WTC11 (cell line): ENCODE results near the gene CELSR2. TPM values are rescaled to one million over a fixed set of nuclear protein-coding genes. Genes with fewer than 3 reads are reported as not detected.
A peak's percentile ranks its signal among the peaks of the same experiment; 100 is the strongest.

ENCODE experiments used
- ATAC-seq: fragments of 200-7000 bp; cut with Tn5 transposase; 2 replicates; pipeline ENCODE4 v1.10.0; 2021; ENCODE audit warnings: mild to moderate bottlenecking, moderate library complexity
- CTCF ChIA-PET: fragments of 300-600 bp; sonication (Branson Sonifier 250); formaldehyde crosslinking; loops from one replicate; lab custom pipeline; 2021; ENCODE audit warnings: antibody characterized with exemption; lab: Charles Lee
- POLR2A ChIA-PET: fragments of 350-600 bp; sonication (Branson Sonifier 250); formaldehyde crosslinking; loops from one replicate; lab custom pipeline; 2021; ENCODE audit warnings: antibody characterized with exemption; lab: Charles Lee
- DNase-seq: peaks from one replicate; pipeline ENCODE4 v3.0.0; 2021; ENCODE audit warnings: low spot score
- H3K27ac Mint-ChIP-seq: 2 replicates; pipeline ENCODE4 v1.8.0; 2021; ENCODE audit warnings: mixed read lengths
- H3K27me3 Mint-ChIP-seq: 2 replicates; pipeline ENCODE4 v1.8.0; 2021; ENCODE audit warnings: low read depth, mild to moderate bottlenecking, moderate library complexity, mixed read lengths
- H3K36me3 Mint-ChIP-seq: 2 replicates; pipeline ENCODE4 v1.8.0; 2021; ENCODE audit warnings: mixed read lengths
- H3K4me1 Mint-ChIP-seq: 2 replicates; pipeline ENCODE4 v1.8.0; 2022; ENCODE audit warnings: mixed read lengths
- H3K4me3 Mint-ChIP-seq: 2 replicates; pipeline ENCODE4 v1.8.0; 2021; ENCODE audit warnings: mild to moderate bottlenecking, moderate library complexity, mixed read lengths
- H3K9me3 Mint-ChIP-seq: 2 replicates; pipeline ENCODE4 v1.8.0; 2021; ENCODE audit warnings: mixed read lengths
- ATF1 ChIP-seq: sonication (generic); formaldehyde crosslinking; IDR thresholded peaks from 2 replicates; pipeline ENCODE4 v1.8.1; 2023; ENCODE audit warnings: mild to moderate bottlenecking, moderate library complexity, missing genetic modification reagents
- CBFB ChIP-seq: sonication (generic); formaldehyde crosslinking; IDR thresholded peaks from 2 replicates; pipeline ENCODE4 v1.8.1; 2022; ENCODE audit warnings: mild to moderate bottlenecking, low read depth, missing genetic modification reagents
- CREB1 ChIP-seq: sonication (generic); formaldehyde crosslinking; IDR thresholded peaks from 2 replicates; pipeline ENCODE4 v1.8.0; 2023; ENCODE audit warnings: mild to moderate bottlenecking, missing genetic modification reagents
- GABPB1 ChIP-seq: sonication (generic); formaldehyde crosslinking; IDR thresholded peaks from 2 replicates; pipeline ENCODE4 v1.8.1; 2023; ENCODE audit warnings: mild to moderate bottlenecking, missing genetic modification reagents
- HMGA2 ChIP-seq: fragments of 250-450 bp; sonication (Bioruptor Pico); IDR thresholded peaks from 2 replicates; pipeline ENCODE4 v1.4.0; 2021; ENCODE audit warnings: mild to moderate bottlenecking, moderate library complexity
- JUN ChIP-seq: sonication (generic); formaldehyde crosslinking; IDR thresholded peaks from 2 replicates; pipeline ENCODE4 v1.8.0; 2023; ENCODE audit warnings: mild to moderate bottlenecking, missing genetic modification reagents
- KAT7 ChIP-seq: sonication (generic); formaldehyde crosslinking; IDR thresholded peaks from 2 replicates; pipeline ENCODE4 v1.8.1; 2023; ENCODE audit warnings: missing genetic modification reagents, mild to moderate bottlenecking, borderline replicate concordance
- MXD4 ChIP-seq: fragments of 250-450 bp; sonication (Bioruptor Pico); IDR thresholded peaks from 2 replicates; pipeline ENCODE4 v1.8.0; 2021; ENCODE audit warnings: mild to moderate bottlenecking, moderate library complexity, borderline replicate concordance
- MYBL2 ChIP-seq: sonication (generic); formaldehyde crosslinking; IDR thresholded peaks from 2 replicates; pipeline ENCODE4 v1.8.1; 2023; ENCODE audit warnings: mild to moderate bottlenecking, moderate library complexity, missing genetic modification reagents
- NFYB ChIP-seq: sonication (generic); formaldehyde crosslinking; conservative IDR thresholded peaks from 2 replicates; pipeline ENCODE4 v1.8.0; 2022; ENCODE audit warnings: low read depth, missing genetic modification reagents
- NR2C2 ChIP-seq: sonication (generic); formaldehyde crosslinking; IDR thresholded peaks from 2 replicates; pipeline ENCODE4 v1.8.0; 2022; ENCODE audit warnings: mild to moderate bottlenecking, missing genetic modification reagents
- PREB ChIP-seq: sonication (generic); formaldehyde crosslinking; IDR thresholded peaks from 2 replicates; pipeline ENCODE4 v1.8.1; 2022; ENCODE audit warnings: mild to moderate bottlenecking, missing genetic modification reagents, moderate library complexity, borderline replicate concordance
- RELA ChIP-seq: sonication (generic); formaldehyde crosslinking; IDR thresholded peaks from 2 replicates; pipeline ENCODE4 v1.8.1; 2022; ENCODE audit warnings: missing genetic modification reagents, mild to moderate bottlenecking, borderline replicate concordance
- SP1 ChIP-seq: sonication (generic); formaldehyde crosslinking; conservative IDR thresholded peaks from 2 replicates; pipeline ENCODE4 v1.8.1; 2022; ENCODE audit warnings: missing genetic modification reagents
- USF2 ChIP-seq: sonication (generic); formaldehyde crosslinking; IDR thresholded peaks from 2 replicates; pipeline ENCODE4 v1.8.1; 2023; ENCODE audit warnings: mild to moderate bottlenecking, missing genetic modification reagents, moderate library complexity
- ZNF219 ChIP-seq: sonication (generic); formaldehyde crosslinking; IDR thresholded peaks from 2 replicates; pipeline ENCODE4 v1.8.0; 2023; ENCODE audit warnings: missing genetic modification reagents, mild to moderate bottlenecking, borderline replicate concordance
- ZNF232 ChIP-seq: sonication (generic); formaldehyde crosslinking; IDR thresholded peaks from 2 replicates; pipeline ENCODE4 v1.8.0; 2022; ENCODE audit warnings: mild to moderate bottlenecking, missing genetic modification reagents
- ZNF263 ChIP-seq: sonication (generic); formaldehyde crosslinking; IDR thresholded peaks from 2 replicates; pipeline ENCODE4 v1.8.1; 2022; ENCODE audit warnings: low read depth, mild to moderate bottlenecking, moderate library complexity, missing genetic modification reagents
- ZNF317 ChIP-seq: sonication (generic); formaldehyde crosslinking; IDR thresholded peaks from 2 replicates; pipeline ENCODE4 v1.8.1; 2023; ENCODE audit warnings: low read depth, mild to moderate bottlenecking, moderate library complexity, missing genetic modification reagents, borderline replicate concordance
- ZNF396 ChIP-seq: fragments of 250-450 bp; sonication (Bioruptor Pico); IDR thresholded peaks from 2 replicates; pipeline ENCODE4 v1.8.0; 2021; ENCODE audit warnings: mild to moderate bottlenecking, moderate library complexity, borderline replicate concordance
- ZNF416 ChIP-seq: fragments of 250-450 bp; sonication (Bioruptor Pico); IDR thresholded peaks from 2 replicates; pipeline ENCODE4 v1.9.0; 2021; ENCODE audit warnings: mild to moderate bottlenecking, inconsistent platforms
- ZNF423 ChIP-seq: fragments of 250-450 bp; sonication (Bioruptor Pico); IDR thresholded peaks from 2 replicates; pipeline ENCODE4 v2.1.2; 2022; ENCODE audit warnings: mild to moderate bottlenecking, moderate library complexity
- total RNA-seq: library from RNA; stranded (reverse); gene quantifications from 3 replicates; pipeline ENCODE4 v1.2.3, GENCODE V29; 2021
- TF ChIP-seq, protein P1 (sequence below): fragments of 200-600 bp; IDR thresholded peaks from 2 replicates; pipeline ENCODE4 v1.8.0; 2022; ENCODE audit warnings: antibody characterized with exemption
- TF ChIP-seq, protein P2 (sequence below): sonication (generic); formaldehyde crosslinking; conservative IDR thresholded peaks from 2 replicates; pipeline ENCODE4 v1.8.1; 2022; ENCODE audit warnings: mild to moderate bottlenecking, missing genetic modification reagents
- TF ChIP-seq, protein P3 (sequence below): fragments of 250-450 bp; sonication (Bioruptor Pico); conservative IDR thresholded peaks from 2 replicates; pipeline ENCODE4 v1.9.0; 2021; ENCODE audit warnings: mild to moderate bottlenecking
- TF ChIP-seq, protein P4 (sequence below): sonication (generic); formaldehyde crosslinking; IDR thresholded peaks from 2 replicates; pipeline ENCODE4 v1.8.0; 2022; ENCODE audit warnings: mild to moderate bottlenecking, missing genetic modification reagents
- TF ChIP-seq, protein P5 (sequence below): sonication (generic); formaldehyde crosslinking; IDR thresholded peaks from 2 replicates; pipeline ENCODE4 v1.8.1; 2023; ENCODE audit warnings: mild to moderate bottlenecking, missing genetic modification reagents, moderate library complexity

CELSR2 gene
- total RNA-seq, 1 experiment from 2014 or later: 31.3 TPM

GRCh38 chr1:109239409-109240068 lies 9.8 kb upstream of the CELSR2 start (continued):
- TF ChIP-seq USF2 (CRISPR knock-in tag) (no peak), ZNF263 (CRISPR knock-in tag) (no peak), RELA (no peak), SP1 (CRISPR knock-in tag) (no peak), KAT7 (CRISPR knock-in tag) (0 out of 2 replicates have a peak, but pooled peaks have one; percentile 67), ATF1 (CRISPR knock-in tag) (no peak), HMGA2 (no peak), NR2C2 (CRISPR knock-in tag) (no peak), ZNF416 (no peak), MXD4 (CRISPR knock-in tag) (no peak), ZNF317 (CRISPR knock-in tag) (no peak)
- TF ChIP-seq, protein P1, sequence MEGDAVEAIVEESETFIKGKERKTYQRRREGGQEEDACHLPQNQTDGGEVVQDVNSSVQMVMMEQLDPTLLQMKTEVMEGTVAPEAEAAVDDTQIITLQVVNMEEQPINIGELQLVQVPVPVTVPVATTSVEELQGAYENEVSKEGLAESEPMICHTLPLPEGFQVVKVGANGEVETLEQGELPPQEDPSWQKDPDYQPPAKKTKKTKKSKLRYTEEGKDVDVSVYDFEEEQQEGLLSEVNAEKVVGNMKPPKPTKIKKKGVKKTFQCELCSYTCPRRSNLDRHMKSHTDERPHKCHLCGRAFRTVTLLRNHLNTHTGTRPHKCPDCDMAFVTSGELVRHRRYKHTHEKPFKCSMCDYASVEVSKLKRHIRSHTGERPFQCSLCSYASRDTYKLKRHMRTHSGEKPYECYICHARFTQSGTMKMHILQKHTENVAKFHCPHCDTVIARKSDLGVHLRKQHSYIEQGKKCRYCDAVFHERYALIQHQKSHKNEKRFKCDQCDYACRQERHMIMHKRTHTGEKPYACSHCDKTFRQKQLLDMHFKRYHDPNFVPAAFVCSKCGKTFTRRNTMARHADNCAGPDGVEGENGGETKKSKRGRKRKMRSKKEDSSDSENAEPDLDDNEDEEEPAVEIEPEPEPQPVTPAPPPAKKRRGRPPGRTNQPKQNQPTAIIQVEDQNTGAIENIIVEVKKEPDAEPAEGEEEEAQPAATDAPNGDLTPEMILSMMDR: peak; percentile 48
- TF ChIP-seq, protein P2, sequence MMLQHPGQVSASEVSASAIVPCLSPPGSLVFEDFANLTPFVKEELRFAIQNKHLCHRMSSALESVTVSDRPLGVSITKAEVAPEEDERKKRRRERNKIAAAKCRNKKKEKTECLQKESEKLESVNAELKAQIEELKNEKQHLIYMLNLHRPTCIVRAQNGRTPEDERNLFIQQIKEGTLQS (CRISPR knock-in tag): no peak

DNA sequence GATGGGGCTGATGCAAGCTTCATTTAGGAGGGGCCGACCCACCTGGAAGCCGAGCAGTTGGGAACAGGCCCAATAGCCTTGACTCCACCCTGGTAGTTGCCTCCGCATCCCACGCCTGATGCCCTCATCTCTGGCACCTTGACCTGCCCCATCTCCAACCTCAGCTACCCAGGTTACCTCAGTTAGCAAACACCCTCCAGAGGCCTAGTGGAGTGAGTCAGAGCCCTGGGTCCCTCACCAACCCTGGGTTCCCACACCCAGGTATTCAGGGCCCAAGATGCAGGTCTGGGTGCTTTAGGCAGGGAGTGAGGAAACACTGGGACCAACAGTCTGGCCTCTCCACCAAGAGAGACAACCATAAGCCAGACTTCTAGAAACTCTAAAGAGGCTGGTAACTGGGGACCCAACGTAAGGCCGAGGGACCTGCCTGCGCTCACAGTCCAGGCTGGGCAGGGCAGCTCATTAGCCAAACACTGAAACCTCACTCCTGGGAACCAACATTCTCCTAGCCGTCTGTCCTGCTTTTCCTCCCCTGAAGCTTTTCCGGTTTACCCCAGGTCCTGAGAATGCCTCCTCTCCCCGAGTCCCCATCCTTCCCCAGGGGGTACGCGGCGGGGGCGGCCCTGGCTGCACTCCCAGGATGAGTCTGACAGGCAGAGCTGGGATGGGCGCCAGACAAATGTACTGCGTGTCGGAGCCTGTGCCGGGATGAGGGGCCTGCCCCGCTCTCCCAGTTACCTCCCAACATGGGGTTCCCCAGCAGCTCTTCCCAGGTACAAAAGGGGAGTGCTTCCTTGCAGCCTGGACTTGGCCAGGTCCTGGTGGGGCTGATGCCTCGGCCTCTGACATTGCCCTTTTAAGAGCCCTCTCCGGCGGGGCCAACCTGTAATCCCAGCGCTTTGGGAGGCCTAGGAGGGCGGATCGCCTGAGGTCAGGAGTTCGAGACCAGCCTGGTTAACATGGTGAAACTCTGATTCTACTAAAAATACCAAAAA lies 8.9 kb upstream of the CELSR2 start:
- H3K27ac Mint-ChIP-seq: peak overlapping the region; percentile 18; the same call in 1 of the 2 replicates
- peaks cover 54% of the 10 kb centered on the region for H3K4me1 Mint-ChIP-seq
- ChIA-PET CTCF (interaction anchor here (0.5 to 5.2 kb wide), 21 partner anchors 8 to 250 kb away, joined by 3 to 109 read pairs (median 12); partner anchors contain the start of genes ATXN7L2, CELSR2, PSRC1 and SARS1), POLR2A (interaction anchor here (1.4 to 3.6 kb wide), 4 partner anchors 9 to 26 kb away, joined by 3 to 31 read pairs (median 18); partner anchors contain the start of genes CELSR2 and SARS1)
- H3K9me3 Mint-ChIP-seq: no peaks in the 10 kb centered on the region
- DNase-seq: peak; percentile 70
- H3K4me3 Mint-ChIP-seq: peak overlapping the region; percentile 45
- peak; percentile 22 for ATAC-seq
- peaks cover 25% of the 10 kb centered on the region for H3K36me3 Mint-ChIP-seq
- H3K27me3 Mint-ChIP-seq: no peaks in the 10 kb centered on the region; the same call in 1 of the 2 replicates
- TF ChIP-seq GABPB1 (CRISPR knock-in tag) (no peak), ZNF396 (no peak), NFYB (CRISPR knock-in tag) (no peak), CREB1 (CRISPR knock-in tag) (0 out of 2 replicates have a peak, but pooled peaks have one; percentile 61), ZNF232 (CRISPR knock-in tag) (no peak), ZNF219 (CRISPR knock-in tag) (no peak), SP1 (CRISPR knock-in tag) (no peak; the same call in 1 of the 2 replicates), MYBL2 (CRISPR knock-in tag) (peak; percentile 27; the same call in 1 of the 2 replicates), CBFB (CRISPR knock-in tag) (no peak), PREB (CRISPR knock-in tag) (no peak; the same call in 1 of the 2 replicates), ZNF423 (no peak), JUN (CRISPR knock-in tag) (no peak)
- TF ChIP-seq, protein P3, sequence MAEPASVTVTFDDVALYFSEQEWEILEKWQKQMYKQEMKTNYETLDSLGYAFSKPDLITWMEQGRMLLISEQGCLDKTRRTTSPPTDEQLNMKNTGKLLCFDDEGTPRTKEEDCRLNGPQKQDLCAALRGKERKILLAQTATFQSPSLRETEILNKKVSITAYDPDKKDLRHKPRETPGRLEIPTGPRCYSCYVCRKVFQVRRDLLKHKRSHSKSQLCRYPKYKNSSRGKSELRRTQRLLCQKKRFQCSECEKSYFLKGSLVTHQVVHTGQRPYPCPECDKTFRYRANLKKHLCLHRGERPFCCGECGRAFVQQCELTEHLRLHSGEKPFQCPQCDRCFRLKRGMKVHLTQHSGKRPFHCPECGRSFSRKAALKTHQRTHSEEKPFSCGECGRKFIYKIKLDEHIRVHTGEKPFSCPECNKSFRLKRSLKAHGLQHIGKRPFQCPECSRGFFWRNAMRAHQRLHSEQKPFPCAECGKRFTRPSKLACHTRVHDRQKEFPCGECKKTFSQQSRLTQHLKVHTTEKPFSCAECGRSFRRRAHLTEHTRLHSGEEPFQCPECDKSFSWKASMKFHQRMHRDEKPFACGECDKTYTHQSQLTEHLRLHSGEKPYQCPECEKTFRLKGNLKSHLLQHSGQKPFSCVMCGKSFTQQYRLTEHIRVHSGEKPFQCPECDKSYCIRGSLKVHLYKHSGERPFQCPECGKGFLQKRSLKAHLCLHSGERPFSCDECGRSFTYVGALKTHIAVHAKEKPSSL (CRISPR knock-in tag): no peak
- TF ChIP-seq, protein P4, sequence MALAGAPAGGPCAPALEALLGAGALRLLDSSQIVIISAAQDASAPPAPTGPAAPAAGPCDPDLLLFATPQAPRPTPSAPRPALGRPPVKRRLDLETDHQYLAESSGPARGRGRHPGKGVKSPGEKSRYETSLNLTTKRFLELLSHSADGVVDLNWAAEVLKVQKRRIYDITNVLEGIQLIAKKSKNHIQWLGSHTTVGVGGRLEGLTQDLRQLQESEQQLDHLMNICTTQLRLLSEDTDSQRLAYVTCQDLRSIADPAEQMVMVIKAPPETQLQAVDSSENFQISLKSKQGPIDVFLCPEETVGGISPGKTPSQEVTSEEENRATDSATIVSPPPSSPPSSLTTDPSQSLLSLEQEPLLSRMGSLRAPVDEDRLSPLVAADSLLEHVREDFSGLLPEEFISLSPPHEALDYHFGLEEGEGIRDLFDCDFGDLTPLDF (CRISPR knock-in tag): 0 out of 2 replicates have a peak, but pooled peaks have one; percentile 65
- TF ChIP-seq, protein P5, sequence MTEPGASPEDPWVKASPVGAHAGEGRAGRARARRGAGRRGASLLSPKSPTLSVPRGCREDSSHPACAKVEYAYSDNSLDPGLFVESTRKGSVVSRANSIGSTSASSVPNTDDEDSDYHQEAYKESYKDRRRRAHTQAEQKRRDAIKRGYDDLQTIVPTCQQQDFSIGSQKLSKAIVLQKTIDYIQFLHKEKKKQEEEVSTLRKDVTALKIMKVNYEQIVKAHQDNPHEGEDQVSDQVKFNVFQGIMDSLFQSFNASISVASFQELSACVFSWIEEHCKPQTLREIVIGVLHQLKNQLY: no peak
